ENCODE results near the gene GPR39. TPM values are rescaled to one million over a fixed set of nuclear protein-coding genes. Genes with fewer than 3 reads are reported as not detected.

The GPR39 gene
- total RNA-seq, 1 donor from 2014 or later: 7.1 TPM

DNA sequence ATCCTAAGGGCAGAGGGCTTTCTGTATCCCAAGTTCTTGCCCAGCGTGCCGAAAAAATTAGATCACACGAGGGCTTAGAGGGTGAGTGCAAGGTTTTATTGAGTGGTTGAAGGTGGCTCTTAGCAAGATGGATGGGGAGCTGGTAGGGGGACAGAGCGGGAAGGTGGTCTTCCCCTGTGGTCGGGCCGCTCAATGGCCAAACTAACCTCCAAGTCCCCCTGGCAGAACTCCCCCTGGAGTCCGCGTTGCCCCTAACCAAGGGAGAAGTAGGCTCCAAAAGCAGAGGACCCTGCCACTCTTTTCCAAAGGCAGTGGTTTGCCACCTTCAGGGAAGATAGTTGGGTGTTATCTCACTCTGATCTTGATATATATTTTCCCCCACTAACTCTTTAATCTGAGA, 190.0 kb downstream of the GPR39 start:
- H3K4me3 ChIP-seq (ENCODE audit: low read depth, low read length): no peak overlapping the region
- no peaks in the 10 kb centered on the region for H3K36me3 ChIP-seq (ENCODE audit: control insufficient read depth, insufficient read depth, low read length)
- DNase-seq (ENCODE audit: low read depth) (no peak), FAIRE-seq (no peak)
- TF ChIP-seq, protein P1, sequence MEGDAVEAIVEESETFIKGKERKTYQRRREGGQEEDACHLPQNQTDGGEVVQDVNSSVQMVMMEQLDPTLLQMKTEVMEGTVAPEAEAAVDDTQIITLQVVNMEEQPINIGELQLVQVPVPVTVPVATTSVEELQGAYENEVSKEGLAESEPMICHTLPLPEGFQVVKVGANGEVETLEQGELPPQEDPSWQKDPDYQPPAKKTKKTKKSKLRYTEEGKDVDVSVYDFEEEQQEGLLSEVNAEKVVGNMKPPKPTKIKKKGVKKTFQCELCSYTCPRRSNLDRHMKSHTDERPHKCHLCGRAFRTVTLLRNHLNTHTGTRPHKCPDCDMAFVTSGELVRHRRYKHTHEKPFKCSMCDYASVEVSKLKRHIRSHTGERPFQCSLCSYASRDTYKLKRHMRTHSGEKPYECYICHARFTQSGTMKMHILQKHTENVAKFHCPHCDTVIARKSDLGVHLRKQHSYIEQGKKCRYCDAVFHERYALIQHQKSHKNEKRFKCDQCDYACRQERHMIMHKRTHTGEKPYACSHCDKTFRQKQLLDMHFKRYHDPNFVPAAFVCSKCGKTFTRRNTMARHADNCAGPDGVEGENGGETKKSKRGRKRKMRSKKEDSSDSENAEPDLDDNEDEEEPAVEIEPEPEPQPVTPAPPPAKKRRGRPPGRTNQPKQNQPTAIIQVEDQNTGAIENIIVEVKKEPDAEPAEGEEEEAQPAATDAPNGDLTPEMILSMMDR (IDR thresholded peaks at IDR 0.05; ENCODE audit: insufficient read depth, low read length, severe bottlenecking): no peak
- H3K27me3 ChIP-seq (ENCODE audit: control insufficient read depth, insufficient read depth, low read length): no peaks in the 10 kb centered on the region

- Histone ChIP-seq H3K36me3 (ENCODE audit: control insufficient read depth, insufficient read depth, low read length) (no peaks in the 10 kb centered on the region), H3K27me3 (ENCODE audit: control insufficient read depth, insufficient read depth, low read length) (no peaks in the 10 kb centered on the region), H3K4me3 (ENCODE audit: low read depth, low read length) (no peak overlapping the region)
- DNase-seq (ENCODE audit: low read depth) (no peak), FAIRE-seq (no peak)
- TF ChIP-seq, protein P1 (IDR thresholded peaks at IDR 0.05; ENCODE audit: insufficient read depth, low read length, severe bottlenecking): no peak
Observed at GRCh38 chr2:132607426-132608090, 191.0 kb downstream of the GPR39 start.

DNA sequence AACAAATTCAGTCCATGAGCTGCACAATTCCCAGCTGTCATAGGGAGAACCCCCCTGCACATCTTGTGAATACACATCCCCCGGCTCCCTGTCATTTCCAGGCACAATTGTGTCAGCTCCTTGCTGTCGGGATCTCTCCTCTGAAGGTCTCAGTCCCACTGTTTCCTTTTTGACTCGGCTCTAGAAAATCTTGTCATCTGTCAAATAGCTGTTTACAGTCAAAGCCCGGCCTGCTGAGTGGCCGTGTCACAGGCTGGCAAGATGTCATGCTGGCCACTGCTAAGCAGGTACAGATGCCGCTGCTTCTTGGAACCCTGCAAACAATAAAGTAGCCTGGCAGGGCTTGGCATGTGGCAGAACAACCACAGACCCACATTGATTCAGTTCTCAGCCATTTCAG, 191.7 kb downstream of the GPR39 start:
- FAIRE-seq: no peak
- H3K27me3 ChIP-seq (ENCODE audit: control insufficient read depth, insufficient read depth, low read length): no peaks in the 10 kb centered on the region
- H3K36me3 ChIP-seq (ENCODE audit: control insufficient read depth, insufficient read depth, low read length): no peaks in the 10 kb centered on the region
- TF ChIP-seq, protein P1 (IDR thresholded peaks at IDR 0.05; ENCODE audit: insufficient read depth, low read length, severe bottlenecking): no peak
- DNase-seq (ENCODE audit: low read depth): no peak
- H3K4me3 ChIP-seq (ENCODE audit: low read depth, low read length): no peak overlapping the region

DNA sequence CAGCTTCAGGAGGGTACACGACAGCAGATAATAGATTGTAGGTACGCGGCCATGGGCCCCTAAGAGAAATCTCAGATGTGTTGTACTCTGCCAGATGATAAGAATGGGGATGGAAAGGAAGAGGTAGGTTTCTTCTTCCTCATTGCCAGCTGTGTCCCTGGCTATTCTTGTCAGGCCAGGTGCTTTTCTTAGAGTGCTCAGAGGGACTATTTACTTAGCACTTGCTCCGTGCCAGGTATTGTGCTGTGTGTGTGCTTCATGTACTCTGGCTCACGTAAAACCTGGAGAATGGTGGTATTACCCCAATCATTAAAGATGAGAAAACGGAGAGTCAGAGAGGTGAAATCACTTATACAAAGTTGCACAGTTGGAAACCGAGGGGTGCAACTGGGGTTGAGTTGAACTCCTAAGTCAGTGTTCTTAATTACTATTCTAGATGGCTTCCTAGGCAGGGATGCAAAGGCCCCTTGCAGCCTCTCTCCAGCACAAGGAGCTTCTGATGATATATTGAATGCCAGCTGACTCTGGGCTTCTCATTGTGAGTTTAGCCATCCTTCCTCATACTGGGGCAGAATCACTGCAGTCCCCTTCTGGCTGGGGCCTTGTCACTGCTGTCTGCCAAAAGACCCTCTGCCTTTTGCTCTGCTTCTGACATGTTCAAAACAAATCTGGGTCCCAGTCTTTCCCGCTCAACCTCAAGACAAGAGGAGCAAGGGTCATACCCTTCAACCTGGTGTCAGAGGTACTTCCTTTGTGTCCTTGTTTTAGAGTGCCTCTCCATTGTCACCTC, 192.7 kb downstream of the GPR39 start:
- no peak for FAIRE-seq
- H3K27me3 ChIP-seq (ENCODE audit: control insufficient read depth, insufficient read depth, low read length): no peaks in the 10 kb centered on the region
- H3K36me3 ChIP-seq (ENCODE audit: control insufficient read depth, insufficient read depth, low read length): no peaks in the 10 kb centered on the region
- H3K4me3 ChIP-seq (ENCODE audit: low read depth, low read length): no peak overlapping the region
- TF ChIP-seq, protein P1 (IDR thresholded peaks at IDR 0.05; ENCODE audit: insufficient read depth, low read length, severe bottlenecking): no peak
- no peak for DNase-seq (ENCODE audit: low read depth)

- DNase-seq (ENCODE audit: low read depth): no peak
- TF ChIP-seq, protein P1 (IDR thresholded peaks at IDR 0.05; ENCODE audit: insufficient read depth, low read length, severe bottlenecking): no peak
- H3K27me3 ChIP-seq (ENCODE audit: control insufficient read depth, insufficient read depth, low read length): no peaks in the 10 kb centered on the region
- no peaks in the 10 kb centered on the region for H3K36me3 ChIP-seq (ENCODE audit: control insufficient read depth, insufficient read depth, low read length)
- no peak overlapping the region for H3K4me3 ChIP-seq (ENCODE audit: low read depth, low read length)
- FAIRE-seq: no peak
Observed at GRCh38 chr2:132611719-132612118, 195.1 kb downstream of the GPR39 start.

Data from bronchial epithelial cell (primary cell).